CD1c-positive myeloid dendritic cell (primary cell): ENCODE measurements around the gene COX4I1.

ENCODE experiments used
- DNase-seq: peaks from one replicate; pipeline ENCODE4 v3.0.0-alpha.2; 2016; ENCODE audit errors: extremely low spot score

The COX4I1 gene

DNA sequence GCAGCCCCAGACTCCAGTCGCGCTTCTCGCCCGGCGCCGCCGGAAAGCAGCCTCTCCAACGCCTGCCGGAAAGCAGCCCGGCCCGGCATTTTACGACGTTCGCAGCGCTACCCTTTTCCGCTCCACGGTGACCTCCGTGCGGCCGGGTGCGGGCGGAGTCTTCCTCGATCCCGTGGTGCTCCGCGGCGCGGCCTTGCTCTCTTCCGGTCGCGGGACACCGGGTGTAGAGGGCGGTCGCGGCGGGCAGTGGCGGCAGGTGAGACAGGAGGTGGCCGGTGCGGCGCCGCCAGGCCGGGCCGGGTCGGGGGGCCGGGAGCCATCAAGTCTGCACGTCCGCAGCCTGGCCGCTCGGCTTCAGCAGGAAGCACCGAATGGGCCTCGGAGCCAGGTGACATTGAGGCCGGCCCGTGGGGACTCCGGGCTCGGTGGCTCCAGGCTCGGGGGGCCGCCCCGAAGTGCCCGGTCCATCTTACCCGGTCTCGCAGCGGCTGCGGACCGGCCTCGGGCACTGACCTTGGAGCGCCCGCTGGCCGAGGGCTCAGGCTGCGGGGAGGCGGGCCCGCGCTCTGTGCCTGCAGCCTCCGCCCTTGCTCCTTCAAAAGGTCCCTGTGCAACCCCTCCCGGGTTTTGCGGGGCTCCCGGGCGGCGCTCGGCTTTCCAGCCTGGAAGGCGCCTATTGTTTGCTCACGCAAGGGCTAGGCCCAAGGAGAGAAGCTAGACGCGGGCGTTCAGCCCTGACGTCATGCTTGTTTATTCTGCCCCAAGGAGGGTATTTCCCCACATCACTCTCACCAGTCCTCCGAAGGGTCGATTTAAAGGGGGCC, at the start of gene COX4I1, which contains the start of gene EMC8:
Gene COX4I1 (plus strand): TSS at position 199 of the 824 bp plus-strand sequence. CDS start 1,511 bp downstream, outside the sequence.
Gene EMC8 (minus strand): TSS at position 48 of the 824 bp plus-strand sequence. CDS start 249 bp downstream, outside the sequence.
- peak; percentile 97 for DNase-seq

DNA sequence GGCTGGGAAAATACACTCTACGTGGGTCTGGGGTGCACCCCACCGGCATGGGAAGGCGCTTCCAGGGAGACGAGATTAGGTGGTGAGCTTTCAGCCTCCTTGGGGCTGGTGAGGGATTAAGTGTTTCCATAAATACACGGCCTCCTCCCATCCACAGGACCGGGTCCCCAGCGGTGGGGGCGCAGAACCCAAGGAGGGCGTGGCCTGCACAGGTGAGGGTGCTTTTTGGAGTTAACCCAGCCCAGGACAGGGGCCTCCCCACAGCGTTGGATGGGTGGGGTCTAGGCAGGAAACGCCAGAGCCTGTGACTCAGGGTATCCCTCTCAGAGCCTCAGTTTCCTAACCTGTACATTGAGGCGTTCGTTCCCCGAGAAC, 49.7 kb upstream of the COX4I1 start:
- DNase-seq = no peak

DNA sequence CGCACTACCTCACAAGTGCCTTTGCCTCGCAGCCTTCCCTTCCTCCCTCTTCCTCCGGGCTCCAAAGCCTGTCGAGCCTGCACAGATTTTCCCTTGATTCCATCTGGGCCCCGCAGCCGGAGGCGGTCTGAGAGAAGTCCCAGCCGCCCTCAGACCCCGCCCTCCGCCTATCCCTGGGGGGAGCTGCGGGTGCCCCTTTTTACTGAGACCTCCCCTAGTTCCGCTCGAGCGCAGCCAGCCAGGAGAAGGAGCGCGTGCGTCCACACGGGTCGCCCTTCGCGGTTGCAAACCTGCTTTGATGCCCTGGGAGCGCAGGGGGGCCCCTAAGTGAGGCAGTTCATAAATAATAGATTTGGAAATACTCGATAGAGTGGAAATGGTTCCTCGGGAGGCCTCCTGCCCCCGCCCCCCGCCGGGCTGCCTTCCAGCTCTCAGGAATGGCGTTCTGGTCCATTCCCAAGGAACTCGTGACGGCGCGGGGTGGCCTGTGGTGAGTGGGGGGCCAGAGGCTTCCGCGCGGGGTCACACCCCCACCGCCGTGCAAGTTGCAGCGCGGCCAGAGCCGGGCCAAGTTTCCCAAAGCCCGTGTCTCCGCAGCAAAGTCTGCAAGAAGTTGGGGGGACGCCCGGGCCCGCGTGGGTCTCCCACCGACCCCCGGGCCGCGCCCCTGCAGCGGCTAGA, 49.2 kb upstream of the COX4I1 start:
- DNase-seq = peak; percentile 40

DNA sequence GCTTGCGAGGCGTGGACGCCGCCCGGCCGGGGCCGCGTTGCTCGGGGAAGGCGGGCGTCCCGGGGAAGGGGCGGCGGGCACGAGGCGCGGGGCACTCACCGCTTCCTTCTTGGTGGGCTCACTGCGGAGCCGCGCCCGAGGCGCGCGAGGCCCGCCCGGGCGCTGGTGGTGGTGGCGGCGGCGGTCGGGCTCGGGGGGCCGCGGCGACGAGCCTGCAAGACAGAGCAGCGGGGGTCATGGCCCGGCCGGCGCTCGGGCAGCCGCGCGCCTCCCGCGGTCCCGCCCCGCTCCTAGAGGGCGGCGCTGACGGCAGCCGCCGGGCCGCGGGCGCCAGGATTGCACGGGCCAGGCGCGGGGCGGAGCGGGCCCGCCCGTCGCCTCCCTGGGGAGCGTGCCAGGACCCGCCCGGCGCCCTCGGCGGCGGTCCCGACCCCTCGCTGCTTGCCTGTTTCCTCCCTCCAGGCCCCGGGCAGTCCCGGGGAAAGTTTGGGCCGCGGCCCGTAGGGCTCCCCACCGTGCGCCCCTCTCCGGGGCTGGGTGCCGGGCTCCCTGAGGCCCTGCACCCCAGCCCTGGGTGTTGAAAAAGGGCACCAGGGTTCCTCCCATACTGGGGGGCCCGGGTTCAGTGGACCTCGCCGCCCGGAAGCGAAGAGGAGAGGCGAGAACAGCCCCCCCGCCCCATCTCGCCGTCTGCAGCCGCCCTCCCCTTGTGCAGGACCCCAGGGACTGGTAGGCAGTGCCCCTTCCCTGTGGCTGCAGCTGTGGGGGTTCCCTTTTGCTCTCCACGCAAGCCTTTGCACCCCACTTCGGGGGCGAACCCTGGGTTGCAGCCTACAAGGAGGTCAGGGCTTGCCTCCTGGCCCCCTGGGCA, 48.4 kb upstream of the COX4I1 start, which contains the start of gene C16orf74:
Gene C16orf74 (minus strand): TSS at position 270 of the 871 bp plus-strand sequence. CDS start 15,879 bp downstream, outside the sequence.
- DNase-seq = peak; percentile 65

DNA sequence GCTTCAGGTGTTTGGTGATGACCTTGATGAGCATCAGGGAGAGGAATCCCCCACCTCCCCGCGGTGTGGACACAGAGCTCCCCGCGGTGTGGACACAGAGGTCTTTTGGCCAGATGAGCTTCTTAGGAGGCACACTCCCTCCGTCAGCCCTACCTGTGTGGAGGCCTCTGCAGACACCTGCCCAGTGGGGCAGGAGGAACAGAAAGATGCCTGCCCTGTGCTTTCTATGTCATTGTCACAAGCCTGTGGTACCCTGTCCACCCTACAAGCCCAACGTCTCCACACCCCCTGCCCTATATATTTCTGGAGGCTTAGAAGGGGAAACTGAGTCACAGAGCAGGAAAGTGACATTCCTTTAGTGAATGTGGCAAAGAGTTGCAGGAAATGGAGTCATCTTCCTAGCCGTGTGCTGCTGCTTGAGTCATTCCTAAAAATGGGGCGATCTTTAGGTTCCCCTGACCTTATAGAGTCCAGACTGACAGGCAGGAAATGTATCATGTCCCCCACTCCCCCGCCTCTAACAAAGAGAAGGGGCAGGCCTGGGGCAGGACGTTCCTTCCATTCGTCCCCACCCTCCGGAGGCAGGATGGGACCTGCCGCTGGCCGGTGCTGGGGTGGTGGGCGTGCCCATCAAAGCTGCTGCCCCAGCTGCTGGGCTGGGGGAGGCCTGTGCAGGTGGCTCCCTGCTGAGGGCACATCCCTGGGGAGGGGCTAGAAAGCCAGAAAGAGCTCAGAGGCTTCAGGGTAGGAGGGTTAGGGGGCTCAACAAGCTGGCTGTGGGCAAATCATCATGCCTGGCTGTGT, 47.6 kb upstream of the COX4I1 start:
- DNase-seq = no peak

DNA sequence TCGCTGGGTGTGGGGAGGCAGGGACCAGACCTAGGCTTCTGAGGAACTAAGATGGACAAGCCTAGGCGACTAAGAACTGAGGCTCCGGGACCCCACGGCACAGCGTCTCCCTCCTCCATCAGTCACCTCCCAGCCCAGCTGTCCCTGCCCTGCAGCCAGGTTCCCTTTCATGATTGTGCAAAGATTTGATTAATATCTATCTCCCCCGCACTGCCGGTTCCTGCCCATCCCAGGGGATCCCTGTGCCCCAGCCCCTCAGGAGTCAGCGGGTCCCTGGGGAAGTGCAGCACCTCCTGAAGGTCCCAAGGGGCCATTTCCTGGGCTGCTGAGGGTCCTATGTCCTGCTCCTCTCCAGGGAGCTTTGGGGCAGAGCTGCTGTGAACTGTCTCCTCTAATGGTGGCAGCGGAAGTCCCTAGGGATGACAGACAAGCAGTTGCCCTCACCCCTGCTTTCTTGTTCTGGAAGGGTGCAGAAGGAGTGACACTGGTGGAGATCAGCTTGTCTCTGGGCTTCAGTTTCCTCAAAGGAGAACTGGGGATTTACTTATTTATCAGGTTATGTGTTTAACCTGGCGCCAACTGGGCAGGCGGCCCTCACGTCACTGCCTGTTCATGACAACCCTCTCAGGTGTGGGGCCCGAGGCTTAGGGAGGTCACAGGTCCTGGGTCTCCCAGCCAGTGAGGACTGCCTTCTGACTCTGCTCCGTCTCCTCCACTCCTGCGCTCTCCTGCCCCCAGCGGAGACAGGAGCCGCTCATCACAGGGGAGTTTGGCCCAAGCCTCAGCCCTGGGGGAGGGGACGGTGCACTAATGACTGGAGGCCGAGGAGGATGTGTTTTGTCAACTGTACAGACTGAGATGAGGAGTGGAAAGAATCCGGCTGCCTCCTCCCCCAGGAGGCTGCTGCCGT, 46.7 kb upstream of the COX4I1 start:
- no peak for DNase-seq

DNA sequence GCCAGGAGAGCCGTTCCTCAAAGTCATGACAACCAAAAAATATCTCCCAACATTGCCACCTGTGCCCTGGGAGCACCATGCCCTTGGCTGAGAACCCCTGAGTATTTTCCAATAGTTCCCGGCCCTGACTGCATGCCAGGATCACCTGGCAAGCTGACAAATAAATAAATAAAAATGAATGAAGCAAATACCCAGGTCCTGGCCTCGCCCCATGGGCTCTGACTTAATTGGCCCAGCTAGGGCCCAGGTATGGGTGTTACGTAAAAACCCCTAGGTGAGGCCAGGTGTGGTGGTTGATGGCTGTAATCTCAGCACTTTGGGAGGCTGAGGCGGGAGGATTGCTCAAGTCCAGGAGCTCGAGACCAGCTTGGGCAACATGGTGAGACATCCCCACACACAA, 45.9 kb upstream of the COX4I1 start:
- DNase-seq = no peak

DNA sequence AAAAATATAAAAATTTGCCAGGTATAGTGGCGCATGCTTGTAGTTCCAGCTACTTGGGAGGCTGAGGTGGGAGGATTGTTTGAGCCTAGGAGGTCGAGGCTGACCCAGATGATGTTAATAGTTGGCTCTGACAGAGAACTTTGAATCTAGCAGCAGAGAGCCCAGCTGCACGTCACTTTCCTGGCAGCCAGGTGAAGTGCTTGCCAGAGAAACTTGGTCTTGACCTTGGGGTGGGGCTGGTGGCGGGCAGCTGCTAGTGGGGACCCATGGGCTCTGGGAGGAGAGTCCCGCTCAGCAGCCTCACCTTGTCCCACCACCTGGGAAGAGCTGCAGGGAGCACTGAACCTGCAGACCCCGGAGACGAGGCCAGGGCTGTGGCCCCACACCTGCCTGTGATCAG, 45.5 kb upstream of the COX4I1 start:
- no peak for DNase-seq

DNA sequence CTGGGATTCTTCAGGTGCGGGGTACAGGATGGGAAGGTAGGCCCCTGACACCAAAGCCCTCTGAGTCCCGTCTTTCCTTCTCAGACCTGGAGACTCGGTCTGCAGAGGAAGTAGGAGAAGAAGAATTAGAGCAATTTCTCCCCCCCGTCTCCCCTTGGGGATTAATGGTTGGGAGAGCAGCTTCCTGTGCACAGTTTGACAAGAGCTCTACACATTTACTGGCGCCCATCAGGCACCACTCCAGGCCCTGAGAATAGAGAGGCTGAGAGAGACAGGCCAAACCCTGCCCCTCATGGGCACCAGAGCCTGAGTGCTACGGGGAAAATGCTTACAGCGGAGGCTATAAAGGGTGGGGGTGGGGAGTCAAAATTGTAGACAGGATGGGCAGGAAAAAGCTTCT, 45.1 kb upstream of the COX4I1 start:
- DNase-seq = no peak

DNA sequence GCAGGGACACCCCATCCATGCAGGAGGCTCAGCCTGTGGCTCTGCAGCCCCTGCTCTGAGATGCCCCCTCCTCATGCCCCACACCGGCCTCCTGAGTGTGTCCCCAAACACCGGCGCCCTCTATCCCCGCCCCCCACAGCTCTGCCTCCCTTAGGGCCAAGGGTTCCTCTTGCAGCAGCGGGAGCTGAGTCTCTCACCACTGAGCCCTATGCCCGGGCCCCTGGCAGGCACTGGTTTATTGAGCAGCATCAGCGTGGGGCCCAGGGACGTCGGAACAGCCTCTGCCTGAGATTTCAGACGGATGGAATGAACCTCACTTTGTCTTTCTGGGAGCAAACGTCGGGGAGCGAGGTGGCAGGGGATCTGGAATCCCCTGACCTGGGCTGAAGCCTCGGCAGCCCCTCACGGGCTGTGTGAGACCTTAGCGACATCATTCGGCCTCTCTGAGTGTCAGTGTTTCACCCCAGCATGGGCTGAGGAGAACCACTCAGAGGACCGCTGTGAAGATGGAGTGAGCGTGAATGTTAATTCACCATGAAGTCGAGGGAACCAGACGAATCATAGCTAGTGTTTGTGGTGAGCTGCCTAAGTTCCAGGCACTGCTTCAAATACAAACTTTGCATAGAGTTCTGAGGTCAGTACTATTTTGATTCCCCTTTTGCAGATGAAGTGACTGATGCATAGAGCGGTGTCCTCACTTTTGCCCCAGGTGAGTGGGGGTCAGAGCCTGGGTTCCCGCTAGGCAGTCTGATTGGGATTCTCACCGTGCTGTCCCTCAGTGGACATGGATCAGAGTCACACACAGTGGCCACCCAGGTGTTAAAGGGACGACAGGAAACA, 43.3 kb upstream of the COX4I1 start:
- no peak for DNase-seq

DNA sequence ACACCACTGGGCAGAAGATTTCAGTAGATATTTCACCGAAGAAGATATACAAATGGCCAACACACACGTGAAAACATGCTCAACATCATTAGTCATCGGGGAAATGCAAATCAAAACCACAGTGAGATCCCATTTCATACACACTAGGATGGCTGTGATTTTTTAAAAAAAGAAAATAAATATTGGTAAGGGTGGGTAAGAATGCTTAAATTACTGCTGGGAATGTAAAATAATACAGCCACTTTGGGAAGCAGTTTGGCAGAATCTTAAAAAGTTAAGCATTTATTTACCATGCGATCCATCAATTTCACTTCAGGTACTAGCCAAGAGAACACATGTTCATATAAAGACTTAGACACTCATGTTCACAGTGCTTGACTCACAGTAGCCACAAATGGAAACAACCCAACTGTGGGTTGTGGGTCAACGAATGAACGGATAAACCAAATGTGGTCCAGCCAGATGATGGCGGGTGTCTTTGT, 42.1 kb upstream of the COX4I1 start:
- DNase-seq = no peak

DNA sequence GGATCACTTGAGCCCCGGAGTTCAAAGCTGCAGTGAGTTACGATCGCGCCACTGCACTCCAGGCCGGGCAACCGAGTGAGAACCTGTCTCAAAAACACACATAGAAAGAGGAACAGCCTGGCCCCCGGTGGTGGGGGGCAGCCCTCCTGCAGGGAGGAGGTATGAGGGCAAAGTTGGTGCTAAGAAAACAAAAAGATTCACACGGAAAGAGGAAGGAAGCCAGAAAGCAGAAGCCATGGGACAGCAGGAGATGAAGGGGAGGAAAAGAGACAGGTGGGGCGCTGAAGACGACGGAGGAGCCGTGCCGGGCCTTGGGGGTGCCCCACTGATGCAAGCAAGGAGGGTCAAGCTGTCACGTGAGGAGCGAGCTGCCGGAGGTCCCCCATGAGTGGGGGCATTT, 40.4 kb upstream of the COX4I1 start:
- DNase-seq = peak; percentile 47

DNA sequence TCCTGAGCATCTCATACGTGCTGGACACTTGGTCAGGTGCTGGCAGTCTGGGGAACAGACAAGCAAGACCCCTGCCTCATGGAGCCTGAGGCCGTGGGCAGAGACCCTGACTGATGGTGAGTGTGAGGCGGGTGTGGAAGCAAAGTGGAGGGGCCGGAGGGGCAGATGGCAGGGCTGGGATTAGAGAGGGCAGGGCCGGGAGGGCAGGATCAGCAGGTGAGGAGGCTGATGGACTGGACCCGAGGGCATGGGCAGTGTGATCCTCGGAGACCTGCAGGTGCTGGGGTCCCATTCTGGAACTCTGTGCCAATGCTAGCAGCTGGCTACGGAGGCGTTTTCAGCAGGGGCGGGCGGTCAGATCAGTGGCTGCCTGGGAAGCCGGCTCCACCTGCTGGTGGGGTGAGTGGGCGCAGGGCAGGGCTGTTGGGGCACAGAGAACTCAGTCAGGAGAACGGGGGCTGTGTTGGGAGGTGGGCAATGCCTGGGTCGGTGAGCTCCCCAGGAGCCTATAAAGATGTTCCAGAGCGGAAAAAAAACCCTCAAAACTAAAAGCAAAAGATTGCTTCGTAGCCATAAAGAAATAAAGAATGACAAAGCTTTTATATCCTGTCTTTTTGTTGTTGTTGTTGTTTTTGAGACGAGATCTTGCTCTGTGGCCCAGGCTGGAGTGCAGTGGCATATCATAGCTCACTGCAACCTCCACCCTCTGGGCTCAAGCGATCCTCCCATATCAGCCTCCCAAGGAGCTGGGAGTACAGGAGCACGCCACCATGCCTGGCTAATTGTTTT, 39.7 kb upstream of the COX4I1 start:
- peak; percentile 16 for DNase-seq

DNA sequence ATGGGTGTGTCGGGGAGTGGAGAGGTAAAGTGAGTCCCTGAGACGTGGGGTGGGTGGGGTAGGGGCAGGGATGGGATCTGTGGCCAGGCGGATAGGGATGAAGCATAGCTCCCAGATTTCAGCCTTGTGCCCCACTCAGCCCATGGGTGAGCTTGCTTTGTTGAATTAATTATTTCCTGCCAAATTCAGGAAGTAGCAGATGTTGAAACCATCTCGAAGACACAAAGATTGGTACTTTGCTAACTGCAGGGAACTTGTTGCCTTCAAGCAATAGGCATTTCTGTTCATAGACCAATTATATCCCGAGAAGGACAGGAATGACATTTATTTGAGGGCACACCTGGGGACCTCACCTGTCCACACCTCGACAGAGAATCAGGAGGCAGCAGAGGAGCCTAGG, 37.6 kb upstream of the COX4I1 start:
- DNase-seq = peak; percentile 53

DNA sequence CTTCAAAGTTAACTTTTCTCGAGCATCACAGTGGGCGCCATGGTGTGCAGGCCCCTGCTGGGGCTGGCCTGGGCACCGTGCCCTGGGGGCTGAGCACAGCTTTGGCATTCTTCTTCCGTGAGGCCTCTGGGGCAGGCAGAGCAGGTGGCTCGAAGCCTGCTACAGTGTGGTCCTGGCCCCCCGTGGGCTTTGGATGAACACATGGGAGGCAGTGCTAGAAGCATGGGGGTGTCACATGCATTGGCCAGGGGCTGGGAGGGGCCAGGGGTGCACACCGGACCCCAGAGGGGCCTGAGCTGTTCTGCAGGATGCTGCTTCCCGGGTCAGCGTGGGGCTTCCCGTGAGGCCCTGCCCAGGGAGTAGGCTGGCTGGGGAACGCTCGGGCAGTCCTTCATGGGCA, 36.5 kb upstream of the COX4I1 start:
- no peak for DNase-seq

DNA sequence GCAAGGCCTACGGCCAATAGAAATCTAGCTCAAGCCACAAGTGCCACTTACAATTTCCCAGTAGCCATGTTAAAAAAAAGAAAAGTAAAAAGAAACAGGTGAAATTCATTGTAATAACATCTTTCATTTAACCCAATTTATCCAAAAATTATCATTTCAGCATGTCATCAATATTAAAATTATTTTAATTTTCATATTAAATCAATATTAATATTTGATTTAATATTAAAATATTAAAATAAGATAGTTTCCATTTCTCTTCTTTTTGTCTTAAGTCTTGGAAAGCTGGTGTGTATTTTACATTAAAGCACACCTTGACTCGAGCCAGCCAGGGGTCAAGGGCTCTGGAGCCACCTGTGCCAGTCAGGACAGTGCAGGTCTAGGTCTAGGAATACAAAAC, 35.9 kb upstream of the COX4I1 start:
- DNase-seq = no peak

DNA sequence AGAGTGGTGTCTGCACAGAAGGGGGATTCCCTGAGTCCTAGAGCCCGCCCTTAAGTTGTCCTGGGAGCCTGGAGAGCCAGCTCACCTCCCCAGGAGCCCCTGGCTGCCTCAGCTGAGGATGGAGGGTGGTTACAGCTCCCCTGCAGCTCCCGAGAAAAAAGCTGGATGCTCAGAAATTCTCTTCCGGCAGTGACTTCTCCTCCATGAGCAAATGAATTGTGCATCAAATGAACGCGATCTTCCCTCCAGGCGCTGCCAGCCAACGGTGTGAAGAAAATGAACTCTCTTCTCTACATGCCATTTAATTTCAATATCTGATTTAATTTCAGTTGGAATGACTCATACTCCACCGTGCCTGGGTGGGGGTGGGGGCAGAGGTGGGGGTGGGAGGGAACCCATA, 34.3 kb upstream of the COX4I1 start:
- DNase-seq = no peak

DNA sequence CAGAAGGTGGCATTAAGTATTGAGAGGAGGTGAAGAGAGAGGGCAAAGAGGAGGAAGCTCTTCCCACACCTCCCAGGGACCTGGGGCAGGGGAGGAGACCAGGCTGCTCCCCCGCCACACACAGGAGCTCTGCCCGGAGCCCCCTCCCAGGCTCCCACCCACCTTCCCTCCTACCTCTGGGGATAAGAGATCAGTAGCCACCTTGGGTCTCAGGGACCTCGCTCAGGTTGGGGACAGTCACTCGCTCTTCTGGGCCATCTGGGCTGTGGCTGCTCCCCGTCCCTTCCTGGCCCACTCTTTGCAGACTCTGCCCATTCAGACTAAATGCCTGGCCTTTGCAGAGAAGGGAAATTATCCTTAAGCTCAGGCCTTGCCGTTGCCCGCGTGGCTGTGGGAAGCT, 33.7 kb upstream of the COX4I1 start:
- no peak for DNase-seq
